Measurements from ENCODE around the gene ME1. TPM values are rescaled to one million over a fixed set of nuclear protein-coding genes. Genes with fewer than 3 reads are reported as not detected.

ME1 gene
- total and polyA plus RNA-seq, 2 experiments from 2014 or later: 4.0 to 10.0 TPM

DNA sequence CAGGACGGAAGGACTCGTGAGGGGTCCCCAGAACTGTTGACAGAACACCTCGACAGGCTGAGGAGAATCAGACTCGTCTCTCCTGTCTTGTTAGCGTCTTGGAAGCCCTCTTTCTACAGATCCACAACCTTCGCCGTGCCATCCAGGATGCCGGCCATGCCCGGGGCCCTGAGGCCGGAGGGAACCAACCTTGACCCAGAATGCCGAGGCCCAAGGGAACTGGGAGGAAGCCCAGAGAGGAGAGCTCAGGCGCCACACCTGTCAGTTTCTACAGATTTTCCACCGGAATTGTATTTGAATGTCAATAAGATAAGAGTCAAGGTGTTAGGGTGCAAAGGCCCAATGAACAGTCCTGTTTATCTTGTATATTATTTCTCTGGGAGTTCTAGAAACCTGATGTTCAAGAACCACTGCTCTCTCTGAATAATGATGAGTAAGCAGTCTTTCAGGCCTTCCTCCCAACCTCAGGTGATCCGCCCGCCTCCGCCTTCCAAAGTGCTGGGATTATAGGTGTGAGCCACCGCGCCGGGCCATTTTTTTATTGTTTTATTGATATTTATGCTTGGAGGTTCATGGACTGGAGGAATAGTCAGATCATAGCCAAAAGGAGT lies 799 bp upstream of the ME1 start:
- Histone ChIP-seq H4K20me1 (ENCODE audit: insufficient read depth) (no peaks in the 10 kb centered on the region), H3K4me1 (ENCODE audit: insufficient read depth) (peaks cover 7% of the 10 kb centered on the region; the same call in 1 of the 2 replicates), H3K9me3 (ENCODE audit: low read depth) (no peaks in the 10 kb centered on the region), H3F3A (ENCODE audit: insufficient read depth) (peaks cover 17% of the 10 kb centered on the region; the same call in 1 of the 2 replicates), H3K27me3 (replicated peaks; ENCODE audit: insufficient read depth) (no peaks in the 10 kb centered on the region), H3K27ac (no peak overlapping the region), H2AFZ (peak overlapping the region; percentile 93), H3K9ac (peak overlapping the region; percentile 81), H3K9me2 (ENCODE audit: insufficient read depth) (no peaks in the 10 kb centered on the region), H3K36me3 (ENCODE audit: low read depth) (no peaks in the 10 kb centered on the region), H3K79me2 (ENCODE audit: insufficient read depth) (no peaks in the 10 kb centered on the region), H3K4me3 (peak overlapping the region; percentile 73), H3K4me2 (ENCODE audit: unreplicated experiment) (no peak overlapping the region)
- DNase-seq: no peak
- TF ChIP-seq EZH2phosphoT487 (IDR thresholded peaks at IDR 0.05; ENCODE audit: insufficient read depth, low read depth) (no peak), EZH2 (IDR thresholded peaks at IDR 0.05; ENCODE audit: insufficient read depth, poor library complexity, severe bottlenecking) (no peak)
- in situ Hi-C loops (cut with MboI): no loop called here
- 98% methylated on average over 19 of the region's 19 CpGs for WGBS, 2 experiments (ENCODE audit: low coverage in 1 of 2, low lambda C conversion rate in 2 of 2, missing lambda C conversion rate in 2 of 2)

DNA sequence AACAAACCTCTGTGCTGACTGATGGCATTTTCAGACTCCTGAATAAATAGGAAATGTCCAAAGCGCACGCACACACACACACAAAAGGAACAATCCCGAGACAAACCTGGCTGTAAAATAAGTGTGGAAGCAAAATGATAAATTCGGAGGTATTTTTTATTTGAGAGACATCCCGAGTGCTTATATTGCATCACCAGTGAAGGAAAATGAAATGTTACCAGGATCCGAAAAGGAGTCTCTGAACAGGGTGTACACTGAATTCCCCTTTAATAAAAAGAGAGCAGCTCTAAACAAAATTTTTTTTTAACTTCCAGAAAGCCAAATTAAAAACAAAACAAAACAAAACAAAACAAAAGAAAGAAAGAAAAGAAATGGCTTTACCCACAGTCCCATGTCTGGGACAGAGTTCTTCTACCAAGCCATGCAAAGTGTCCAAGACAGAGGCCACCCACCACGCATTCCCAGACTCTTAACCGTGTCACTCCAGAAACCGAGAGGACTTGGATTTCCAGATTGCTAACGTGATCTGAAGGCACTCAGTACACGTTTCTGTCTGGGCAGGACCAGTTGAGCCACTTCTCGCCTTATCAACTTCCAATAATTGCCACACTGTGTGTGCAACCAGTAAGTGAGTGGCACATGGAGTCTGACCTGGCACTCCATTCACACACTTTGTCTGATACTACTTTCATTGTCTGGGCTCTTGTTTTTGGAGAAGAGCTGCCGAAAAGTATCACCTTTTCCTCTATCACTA lies 817 bp downstream of the ME1 start:
- Histone ChIP-seq H3K4me2 (ENCODE audit: unreplicated experiment) (peak overlapping the region; percentile 86), H3K4me3 (peak overlapping the region; percentile 73), H3K27me3 (replicated peaks; ENCODE audit: insufficient read depth) (no peaks in the 10 kb centered on the region), H3K4me1 (ENCODE audit: insufficient read depth) (peaks cover 7% of the 10 kb centered on the region; the same call in 1 of the 2 replicates), H3K9ac (peak overlapping the region; percentile 81), H2AFZ (peak overlapping the region; percentile 93), H3K36me3 (ENCODE audit: low read depth) (no peaks in the 10 kb centered on the region), H3K9me3 (ENCODE audit: low read depth) (no peaks in the 10 kb centered on the region), H3F3A (ENCODE audit: insufficient read depth) (peaks cover 17% of the 10 kb centered on the region; the same call in 1 of the 2 replicates), H3K27ac (peak overlapping the region; percentile 18; the same call in 1 of the 2 replicates), H3K9me2 (ENCODE audit: insufficient read depth) (no peaks in the 10 kb centered on the region), H3K79me2 (ENCODE audit: insufficient read depth) (no peaks in the 10 kb centered on the region), H4K20me1 (ENCODE audit: insufficient read depth) (no peaks in the 10 kb centered on the region)
- in situ Hi-C loops (cut with MboI): no loop called here
- TF ChIP-seq EZH2phosphoT487 (IDR thresholded peaks at IDR 0.05; ENCODE audit: insufficient read depth, low read depth): no peak
- TF ChIP-seq EZH2 (IDR thresholded peaks at IDR 0.05; ENCODE audit: insufficient read depth, poor library complexity, severe bottlenecking): no peak
- peak; percentile 53 for DNase-seq
- 21 to 23% methylated on average over 13 of the region's 13 CpGs for WGBS, 2 experiments (ENCODE audit: low coverage in 1 of 2, low lambda C conversion rate in 2 of 2, missing lambda C conversion rate in 2 of 2)

GRCh38 chr6:83429269-83429668 lies 1.6 kb downstream of the ME1 start:
- no peak overlapping the region for H3K27ac ChIP-seq
- H3K79me2 ChIP-seq (ENCODE audit: insufficient read depth): no peaks in the 10 kb centered on the region
- 0 out of 2 replicates have a peak overlapping the region, but pooled peaks have one; percentile 73 for H3K4me3 ChIP-seq
- H3K27me3 ChIP-seq (replicated peaks; ENCODE audit: insufficient read depth): no peaks in the 10 kb centered on the region
- DNase-seq: no peak
- no peaks in the 10 kb centered on the region for H3K36me3 ChIP-seq (ENCODE audit: low read depth)
- H3K4me2 ChIP-seq (ENCODE audit: unreplicated experiment): no peak overlapping the region
- peaks cover 17% of the 10 kb centered on the region; the same call in 1 of the 2 replicates for H3F3A ChIP-seq (ENCODE audit: insufficient read depth)
- in situ Hi-C loops (cut with MboI): no loop called here
- TF ChIP-seq EZH2phosphoT487 (IDR thresholded peaks at IDR 0.05; ENCODE audit: insufficient read depth, low read depth) (no peak), EZH2 (IDR thresholded peaks at IDR 0.05; ENCODE audit: insufficient read depth, poor library complexity, severe bottlenecking) (no peak)
- 86 to 88% methylated on average over 1 of the region's 1 CpG for whole genome bisulfite sequencing, 2 experiments (ENCODE audit: low coverage in 1 of 2, low lambda C conversion rate in 2 of 2, missing lambda C conversion rate in 2 of 2)
- H3K4me1 ChIP-seq (ENCODE audit: insufficient read depth): peaks cover 7% of the 10 kb centered on the region; the same call in 1 of the 2 replicates
- H2AFZ ChIP-seq: peak overlapping the region; percentile 93; the same call in 1 of the 2 replicates
- no peaks in the 10 kb centered on the region for H4K20me1 ChIP-seq (ENCODE audit: insufficient read depth)
- H3K9ac ChIP-seq: no peak overlapping the region
- no peaks in the 10 kb centered on the region for H3K9me2 ChIP-seq (ENCODE audit: insufficient read depth)
- peaks cover 5% of the 10 kb centered on the region for H3K9me3 ChIP-seq (ENCODE audit: low read depth)

- no peaks in the 10 kb centered on the region for H3K36me3 ChIP-seq (ENCODE audit: low read depth)
- no peak for DNase-seq
- no peaks in the 10 kb centered on the region for H3K27me3 ChIP-seq (replicated peaks; ENCODE audit: insufficient read depth)
- TF ChIP-seq EZH2phosphoT487 (IDR thresholded peaks at IDR 0.05; ENCODE audit: insufficient read depth, low read depth): no peak
- TF ChIP-seq EZH2 (IDR thresholded peaks at IDR 0.05; ENCODE audit: insufficient read depth, poor library complexity, severe bottlenecking): no peak
- no peaks in the 10 kb centered on the region for H3F3A ChIP-seq (ENCODE audit: insufficient read depth)
- H3K79me2 ChIP-seq (ENCODE audit: insufficient read depth): no peaks in the 10 kb centered on the region
- H3K4me3 ChIP-seq: no peak overlapping the region
- H3K4me1 ChIP-seq (ENCODE audit: insufficient read depth): no peaks in the 10 kb centered on the region
- 93 to 100% methylated on average over 1 of the region's 1 CpG for WGBS, 2 experiments (ENCODE audit: low coverage in 1 of 2, low lambda C conversion rate in 2 of 2, missing lambda C conversion rate in 2 of 2)
- no peak overlapping the region for H2AFZ ChIP-seq
- H4K20me1 ChIP-seq (ENCODE audit: insufficient read depth): no peaks in the 10 kb centered on the region
- H3K27ac ChIP-seq: no peak overlapping the region
- no peaks in the 10 kb centered on the region for H3K9me2 ChIP-seq (ENCODE audit: insufficient read depth)
- H3K4me2 ChIP-seq (ENCODE audit: unreplicated experiment): no peak overlapping the region
- peaks cover 5% of the 10 kb centered on the region for H3K9me3 ChIP-seq (ENCODE audit: low read depth)
- H3K9ac ChIP-seq: no peak overlapping the region
- in situ Hi-C loops (cut with MboI): no loop called here
These were observed 6.3 kb downstream of the ME1 start for GRCh38 chr6:83424392-83425018.

Measured in GM23248 (cell line).